NCI-H510A treated with DMSO at 0.1 percent for 48 hours (cell line): ENCODE measurements around the gene PCED1A.
"Not testable (repeated sequence)": the region's sequence is repeated elsewhere in the genome, so short reads cannot be mapped to it uniquely, and the experiment has no call there.

Source experiments
- DNase-seq: peaks from one replicate; lab custom pipeline; 2025; lab: John Stamatoyannopoulos, UW

Gene PCED1A

DNA sequence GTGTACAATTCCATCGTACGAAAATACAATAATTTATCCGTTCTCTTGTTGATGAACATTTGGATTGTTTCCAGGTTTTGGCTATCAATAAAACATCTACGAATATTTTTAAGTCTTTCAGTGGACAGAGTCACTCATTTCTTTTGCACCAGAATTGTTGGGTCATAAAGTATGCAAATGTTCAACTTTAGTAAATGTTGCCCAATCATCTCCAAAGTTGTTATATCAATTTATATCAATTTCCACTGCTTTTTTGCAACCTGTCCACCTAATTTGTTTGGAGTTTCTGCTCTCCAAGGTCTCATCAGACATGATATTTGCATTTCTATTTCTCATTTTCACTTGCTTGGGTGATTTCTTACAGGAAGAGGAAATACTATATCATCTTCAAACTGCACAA is 13.8 kb downstream of the PCED1A start:
- DNase-seq: no peak

DNA sequence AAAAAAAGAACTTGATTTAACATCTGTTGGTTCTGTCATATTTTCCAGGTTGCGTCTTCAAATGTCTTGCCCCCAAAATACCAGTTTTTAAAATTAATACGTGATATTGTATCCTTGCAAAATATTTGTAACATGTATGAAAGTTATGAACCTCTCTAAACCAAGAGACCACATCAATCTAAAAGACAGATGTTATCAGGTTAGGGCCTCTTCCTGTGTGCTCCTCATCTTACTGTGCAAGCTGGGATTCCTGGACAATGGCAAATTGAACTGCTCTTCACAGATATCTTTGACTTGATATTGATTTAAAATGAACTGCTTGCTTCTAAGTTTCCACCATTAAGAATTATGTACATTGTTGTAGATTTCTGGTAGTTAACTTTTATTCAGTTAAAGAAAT is 14.7 kb downstream of the PCED1A start:
- DNase-seq: no peak

DNA sequence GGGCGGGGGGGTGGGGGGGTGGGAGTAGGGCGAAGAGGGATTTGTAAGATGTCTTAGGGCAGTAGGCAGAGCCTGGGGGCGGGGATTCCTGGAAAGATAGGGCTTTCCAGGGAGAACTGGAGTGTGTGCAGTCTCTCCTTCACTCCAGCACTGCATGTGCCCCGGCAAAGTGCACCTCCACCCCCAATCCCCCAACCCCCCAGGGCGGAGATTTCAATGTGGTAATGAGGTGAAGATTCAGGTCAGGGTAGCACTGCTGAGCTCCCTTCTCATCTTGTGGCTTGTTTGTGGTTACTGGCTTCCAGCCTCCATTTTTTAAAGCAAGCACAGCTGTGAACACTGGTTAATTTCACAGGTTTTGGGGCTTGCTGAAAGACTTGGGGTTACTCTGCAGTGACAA is 18.4 kb downstream of the PCED1A start:
- no peak for DNase-seq

DNA sequence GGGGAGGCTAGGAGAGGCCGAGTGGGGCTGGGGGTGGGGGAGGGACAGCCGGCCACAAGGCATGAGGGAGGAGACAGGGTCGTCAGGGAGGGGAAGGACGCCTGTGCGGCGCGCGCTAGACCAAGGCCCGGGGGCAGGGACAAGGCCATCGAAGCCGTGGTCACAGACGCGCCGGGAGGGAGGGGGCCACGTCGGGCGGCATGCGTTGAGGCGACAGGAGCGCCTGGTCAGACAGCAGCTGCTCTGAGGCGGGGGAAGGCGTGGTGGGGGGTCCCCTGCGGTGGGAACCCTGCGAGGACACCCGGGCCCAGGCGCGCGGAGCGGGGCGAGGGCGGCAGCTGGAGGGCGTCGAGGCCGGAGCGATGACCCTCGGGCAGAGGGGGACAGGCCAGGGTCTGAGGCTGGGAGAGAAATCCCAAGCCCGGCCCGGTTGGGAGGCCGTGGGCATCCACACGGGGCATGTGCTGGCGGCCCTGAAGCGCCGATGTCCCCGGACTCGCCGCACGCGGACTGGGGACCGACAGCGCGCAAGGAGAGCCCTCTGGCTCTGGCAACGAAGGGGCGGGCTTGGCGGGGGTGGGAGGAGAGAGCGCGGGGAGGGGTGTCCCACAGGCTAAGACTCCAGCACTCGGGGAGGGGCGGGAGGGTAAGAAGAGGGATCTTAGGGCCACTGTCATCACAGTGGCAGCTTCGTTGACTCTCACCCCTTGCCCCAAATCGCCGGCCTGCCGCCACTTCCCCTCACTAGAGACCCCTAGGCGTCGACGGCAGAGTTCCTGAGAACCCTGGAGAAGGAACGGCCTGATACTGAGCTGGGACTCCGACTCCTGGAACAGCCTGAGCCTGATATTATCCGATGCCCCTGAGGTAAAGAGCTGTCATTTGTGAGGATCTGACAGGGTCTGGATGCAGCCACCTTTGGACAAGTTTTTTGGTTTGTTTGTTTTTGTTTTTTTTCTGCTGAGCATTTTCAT is 19.3 kb downstream of the PCED1A start:
- DNase-seq: no peak

DNA sequence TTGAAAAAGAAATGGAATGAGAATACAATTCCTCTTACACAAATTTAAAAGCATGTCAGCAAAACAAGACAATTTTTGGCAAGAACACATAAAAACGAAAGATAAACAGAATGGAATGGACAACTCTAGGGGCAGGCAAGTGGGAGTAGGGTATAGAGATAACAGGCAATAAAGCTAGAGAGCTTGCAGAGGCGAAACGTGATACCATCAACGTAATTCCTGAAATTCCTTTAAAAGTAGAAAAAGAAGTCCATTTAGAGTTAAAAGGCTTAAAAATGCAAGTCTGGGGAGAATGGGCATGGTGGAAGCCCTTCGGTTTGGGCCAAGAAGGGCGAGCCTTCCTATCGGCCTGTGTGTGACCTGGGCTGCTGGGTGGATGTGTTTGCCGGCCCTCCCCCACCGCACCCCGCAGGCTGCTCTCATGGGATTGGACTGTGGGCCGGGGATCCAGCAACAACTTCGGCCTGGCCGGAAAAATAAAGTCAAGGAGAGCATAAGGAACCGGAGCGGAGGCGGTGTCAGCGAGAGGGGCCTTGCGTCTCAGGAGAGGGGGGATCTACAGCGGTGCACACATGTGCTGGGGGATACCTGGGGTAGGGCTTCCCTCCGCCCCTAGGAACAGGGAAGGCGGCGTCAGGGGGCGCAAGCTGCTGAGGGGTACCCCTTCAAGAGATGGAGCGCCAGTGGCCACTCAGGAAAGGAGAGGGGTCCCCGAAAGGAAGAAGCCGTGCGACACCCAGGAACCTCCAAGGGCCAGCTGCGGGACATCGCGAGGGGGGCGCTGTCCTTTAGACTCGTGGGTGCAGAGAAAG is 20.2 kb downstream of the PCED1A start:
- no peak for DNase-seq

DNA sequence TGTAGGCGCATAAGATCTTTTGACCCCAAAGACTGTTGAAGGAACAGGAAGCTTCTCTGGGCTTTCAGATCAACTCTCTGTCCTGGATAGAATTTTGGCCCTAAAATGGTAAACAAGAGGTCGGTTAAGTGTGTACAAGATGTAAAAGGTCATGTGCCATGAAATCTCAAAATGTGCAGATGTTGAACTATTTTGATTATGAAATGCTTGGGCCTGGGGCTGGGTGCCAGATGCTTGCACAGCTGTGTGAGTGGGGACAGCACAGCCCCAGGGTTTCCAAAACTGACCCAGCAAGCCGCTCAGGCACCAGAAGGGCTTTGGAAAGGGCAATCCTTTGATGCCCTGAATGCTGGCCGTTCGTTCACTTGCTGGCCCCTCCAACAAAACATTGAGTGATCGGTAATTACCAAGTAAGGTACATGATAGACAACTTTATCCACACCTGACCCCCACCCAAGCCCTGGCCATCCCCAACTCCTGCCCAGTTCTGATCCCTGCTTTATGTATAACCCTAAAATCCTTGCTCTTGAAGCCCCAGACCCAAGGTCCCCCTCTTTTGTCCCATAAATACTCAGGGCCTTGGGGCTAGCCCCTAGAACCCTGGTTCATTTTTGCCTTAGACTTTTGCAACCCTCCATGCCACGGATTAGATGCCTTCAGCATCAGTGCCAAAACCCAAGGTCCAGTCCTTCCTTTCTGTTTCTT is 22.4 kb downstream of the PCED1A start:
- DNase-seq: no peak

DNA sequence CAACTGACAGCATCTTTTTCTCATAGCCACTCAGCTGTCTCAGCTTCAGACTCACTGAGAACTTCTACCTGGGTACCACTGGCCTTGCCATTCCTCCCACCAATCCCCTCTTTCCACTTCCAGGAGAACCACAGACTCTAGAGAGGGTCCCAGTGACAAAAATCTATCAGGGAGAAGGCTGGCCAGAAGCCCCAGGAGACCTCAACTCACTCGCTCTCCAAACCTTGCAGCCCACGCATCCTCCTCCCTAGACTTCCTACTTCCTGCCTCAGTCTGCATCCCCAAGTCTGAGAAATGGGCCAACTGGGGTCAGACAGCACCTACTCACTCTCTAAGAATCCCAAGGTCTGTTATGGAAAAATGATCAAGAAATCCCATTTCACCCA is 23.1 kb downstream of the PCED1A start:
- no peak for DNase-seq

DNA sequence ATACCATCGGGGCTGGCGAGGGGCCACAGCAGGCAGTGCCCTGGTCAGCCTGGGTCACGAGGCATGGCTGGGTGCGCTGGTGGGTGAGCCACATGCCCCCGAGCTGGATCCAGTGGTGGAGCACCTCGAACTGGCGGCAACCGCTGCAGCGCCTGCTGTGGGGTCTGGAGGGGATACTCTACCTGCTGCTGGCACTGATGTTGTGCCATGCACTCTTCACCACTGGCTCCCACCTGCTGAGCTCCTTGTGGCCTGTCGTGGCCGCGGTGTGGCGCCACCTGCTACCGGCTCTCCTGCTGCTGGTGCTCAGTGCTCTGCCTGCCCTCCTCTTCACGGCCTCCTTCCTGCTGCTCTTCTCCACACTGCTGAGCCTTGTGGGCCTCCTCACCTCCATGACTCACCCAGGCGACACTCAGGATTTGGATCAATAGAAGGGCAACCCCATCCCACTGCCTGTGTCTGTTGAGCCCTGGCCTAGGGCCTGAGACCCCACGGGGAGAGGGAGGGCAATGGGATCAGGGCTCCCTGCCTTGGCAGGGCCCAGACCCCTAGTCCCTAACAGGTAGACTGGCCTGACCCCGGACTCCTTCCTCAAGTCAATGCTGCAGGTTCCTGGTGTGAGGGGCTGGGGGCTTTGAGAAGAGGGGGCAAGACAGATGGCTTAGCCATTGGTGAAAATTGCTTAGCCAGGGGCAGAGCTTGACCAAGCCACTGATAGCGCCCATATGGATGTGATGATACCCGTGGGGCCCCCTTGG is 23.7 kb downstream of the PCED1A start:
- no peak for DNase-seq

DNA sequence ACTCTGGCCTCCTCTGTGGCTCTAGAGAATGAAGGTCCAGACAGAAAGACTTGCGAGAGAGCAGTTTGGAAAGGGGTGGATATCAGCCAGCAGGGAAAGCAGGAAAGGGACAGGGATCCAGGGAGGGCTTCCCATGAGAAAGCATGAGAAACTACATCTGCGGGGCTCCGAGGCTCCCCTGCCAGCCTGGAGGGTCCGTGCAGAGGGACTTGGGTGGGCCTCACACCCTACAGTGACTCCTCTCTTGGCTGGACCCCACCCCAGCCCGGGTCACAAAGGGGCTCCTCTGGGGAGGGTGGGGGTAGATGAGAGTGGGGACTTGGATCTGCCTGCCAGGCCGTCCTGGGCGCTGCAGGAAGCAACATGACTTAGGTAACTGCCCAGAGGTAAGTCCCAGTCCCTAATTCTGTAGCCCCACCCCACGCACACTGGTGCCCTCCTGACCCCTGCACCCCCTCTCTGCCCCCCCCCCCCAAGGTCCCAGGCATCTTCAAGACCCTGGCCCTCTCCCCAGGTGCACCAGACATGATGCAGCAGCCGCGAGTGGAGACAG is 24.3 kb downstream of the PCED1A start, which contains the start of gene TMEM239:
TSS of gene TMEM239 (plus strand) at position 335 of the 553 bp plus-strand sequence. CDS start at position 526, 191 bp downstream.
- DNase-seq: no peak

DNA sequence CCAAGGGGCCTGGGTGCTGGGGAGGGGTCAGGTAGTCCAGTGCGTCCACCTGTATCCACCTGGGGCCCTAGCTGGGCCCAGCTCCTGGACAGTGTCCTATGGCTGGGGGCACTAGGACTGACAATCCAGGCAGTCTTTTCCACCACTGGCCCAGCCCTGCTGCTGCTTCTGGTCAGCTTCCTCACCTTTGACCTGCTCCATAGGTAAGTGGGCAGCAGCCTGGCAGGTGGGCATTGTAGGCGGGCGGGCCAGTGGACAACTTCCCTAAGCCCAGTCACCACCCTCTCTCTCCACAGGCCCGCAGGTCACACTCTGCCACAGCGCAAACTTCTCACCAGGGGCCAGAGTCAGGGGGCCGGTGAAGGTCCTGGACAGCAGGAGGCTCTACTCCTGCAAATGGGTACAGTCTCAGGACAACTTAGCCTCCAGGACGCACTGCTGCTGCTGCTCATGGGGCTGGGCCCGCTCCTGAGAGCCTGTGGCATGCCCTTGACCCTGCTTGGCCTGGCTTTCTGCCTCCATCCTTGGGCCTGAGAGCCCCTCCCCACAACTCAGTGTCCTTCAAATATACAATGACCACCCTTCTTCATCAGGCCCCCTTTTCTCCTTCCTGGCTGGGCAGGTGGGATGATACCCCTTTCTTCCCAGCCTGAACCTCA is 25.1 kb downstream of the PCED1A start:
- DNase-seq: no peak

DNA sequence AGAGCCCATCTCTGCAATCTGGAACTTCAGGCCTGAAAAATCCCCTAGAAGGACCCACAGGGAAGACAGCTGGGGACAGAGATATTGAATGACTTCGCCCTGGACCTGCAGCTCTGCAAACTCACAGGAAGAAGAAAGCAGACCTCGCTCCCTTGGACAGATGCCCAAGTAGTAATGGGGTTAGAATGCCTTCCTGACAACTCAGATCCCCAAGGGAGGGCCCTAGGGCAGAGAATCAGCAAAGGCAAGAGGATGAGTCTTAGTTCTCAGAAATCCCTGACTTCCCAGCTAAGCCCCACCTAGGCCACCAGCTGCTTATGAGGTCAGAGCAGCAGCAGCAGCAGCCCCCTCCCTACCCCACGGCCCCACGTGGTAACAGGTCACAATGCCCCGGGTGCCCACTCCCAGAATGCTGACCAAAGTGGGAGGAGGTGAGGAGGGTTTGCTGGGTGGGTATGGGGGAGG is 25.8 kb downstream of the PCED1A start, which contains the start of gene C20orf141:
TSS of gene C20orf141 (plus strand) at position 401 of the 465 bp plus-strand sequence. CDS start 198 bp downstream, outside the sequence.
- no peak for DNase-seq

DNA sequence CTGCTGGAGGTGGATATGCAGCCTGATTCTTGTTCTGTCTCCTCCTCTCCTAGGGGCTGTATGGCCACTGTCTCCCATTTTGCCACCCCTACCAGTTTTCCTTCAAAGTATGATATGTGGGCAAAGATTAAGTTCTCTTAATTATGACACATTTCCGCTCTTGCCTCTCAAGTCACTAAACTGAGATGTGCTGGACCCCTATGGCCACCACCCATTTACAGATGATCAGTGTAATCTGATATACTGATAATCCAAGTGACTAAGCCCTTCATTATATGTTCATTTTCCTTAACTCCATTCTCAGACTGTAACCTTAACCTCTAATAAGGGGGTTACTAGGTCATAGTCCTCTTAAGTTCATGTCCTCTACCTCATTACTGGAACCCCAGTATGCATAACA is 26.4 kb downstream of the PCED1A start:
- no peak for DNase-seq

DNA sequence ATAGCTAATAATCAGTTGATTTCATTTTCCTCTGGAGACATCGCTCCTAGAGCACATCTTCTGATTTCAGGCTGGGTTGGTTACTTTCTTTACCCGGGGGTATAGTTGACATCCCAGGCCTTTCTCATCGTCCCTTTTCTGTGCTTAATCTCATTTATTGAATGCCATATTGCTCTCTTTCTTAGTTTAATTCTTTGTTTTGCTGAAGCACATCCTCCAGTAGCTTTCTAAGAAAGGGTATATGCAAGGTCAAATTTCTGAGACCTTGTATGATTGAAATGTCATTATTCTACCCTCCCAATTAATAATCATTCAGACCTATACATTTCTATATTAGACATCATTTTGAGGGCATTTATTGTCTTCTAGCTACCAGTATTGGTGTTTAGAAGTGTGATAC is 28.3 kb downstream of the PCED1A start:
- no peak for DNase-seq

DNA sequence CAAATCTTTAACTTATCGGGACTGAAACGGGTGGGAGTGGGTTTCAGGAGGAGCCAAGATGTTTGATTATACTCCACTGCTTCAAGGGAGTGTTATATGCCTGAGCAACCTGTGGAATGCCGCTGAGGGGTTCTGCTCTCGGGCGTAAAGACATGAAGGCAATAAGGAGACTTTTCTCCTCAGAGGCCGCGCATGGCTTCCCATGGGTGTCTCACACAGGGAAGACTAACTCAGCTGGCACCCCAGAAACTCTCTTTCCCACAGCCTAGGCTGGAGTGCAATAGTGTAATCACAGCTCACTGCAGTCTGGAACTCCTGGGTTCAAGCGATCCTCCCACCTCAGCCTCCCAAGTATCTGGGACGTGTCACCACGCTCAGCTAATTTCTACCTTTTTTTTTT is 30.8 kb downstream of the PCED1A start:
- DNase-seq: no peak

DNA sequence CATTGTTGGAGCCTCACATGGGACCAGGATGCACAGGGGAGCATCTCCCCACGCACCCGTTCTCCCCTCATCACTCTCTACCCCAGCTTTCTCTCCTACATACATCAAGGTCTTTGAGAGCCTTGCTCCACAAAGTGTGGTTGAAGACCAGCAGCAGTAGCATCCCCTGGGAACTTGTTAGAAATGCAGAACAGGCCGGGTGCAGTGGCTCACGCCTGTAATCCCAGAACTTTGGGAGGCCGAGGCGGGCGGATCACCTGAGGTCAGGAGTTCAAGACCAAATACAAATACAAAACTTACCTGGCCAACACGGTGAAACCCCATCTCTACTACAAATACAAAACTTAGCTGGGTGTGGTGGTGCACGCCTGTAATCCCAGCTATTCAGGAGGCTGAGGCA is 32.5 kb downstream of the PCED1A start:
- not testable (repeated sequence) for DNase-seq

DNA sequence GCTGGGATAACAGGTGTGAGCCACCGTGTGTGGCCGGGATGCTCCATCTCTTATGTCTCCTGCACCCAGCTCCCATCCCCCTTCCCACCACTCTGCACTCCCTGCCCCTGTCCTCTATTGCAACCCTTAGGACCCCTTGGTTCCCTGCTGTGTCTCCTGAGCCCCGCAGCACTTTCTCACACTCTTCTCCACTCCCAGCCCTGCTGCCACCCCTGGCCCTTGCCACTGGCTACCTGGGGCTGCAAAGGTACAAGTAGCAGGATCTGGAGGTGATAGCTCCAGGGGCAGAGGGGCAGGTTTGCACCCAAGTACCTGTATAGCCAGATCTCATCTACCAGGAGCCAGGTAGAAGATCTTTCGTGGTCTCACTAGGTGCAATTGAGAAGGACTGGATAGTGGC is 33.4 kb downstream of the PCED1A start:
- no peak for DNase-seq

DNA sequence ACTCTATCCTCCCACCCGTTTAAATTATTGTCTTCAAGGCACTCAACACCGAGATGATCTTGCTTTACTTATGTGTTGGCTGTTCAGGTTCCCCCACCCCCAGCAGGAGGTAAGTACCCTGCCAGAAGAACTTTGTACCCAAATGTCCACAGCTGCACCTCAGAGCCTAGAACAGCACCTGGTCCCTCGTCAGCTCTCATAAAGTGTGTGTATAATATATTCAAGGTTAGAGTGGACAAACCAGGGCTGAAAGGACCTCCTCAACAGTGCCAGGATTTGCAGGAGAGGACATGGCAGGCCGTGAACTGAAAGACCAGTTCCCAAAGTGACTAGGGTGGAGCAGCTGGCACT is 34.1 kb downstream of the PCED1A start:
- no peak for DNase-seq

DNA sequence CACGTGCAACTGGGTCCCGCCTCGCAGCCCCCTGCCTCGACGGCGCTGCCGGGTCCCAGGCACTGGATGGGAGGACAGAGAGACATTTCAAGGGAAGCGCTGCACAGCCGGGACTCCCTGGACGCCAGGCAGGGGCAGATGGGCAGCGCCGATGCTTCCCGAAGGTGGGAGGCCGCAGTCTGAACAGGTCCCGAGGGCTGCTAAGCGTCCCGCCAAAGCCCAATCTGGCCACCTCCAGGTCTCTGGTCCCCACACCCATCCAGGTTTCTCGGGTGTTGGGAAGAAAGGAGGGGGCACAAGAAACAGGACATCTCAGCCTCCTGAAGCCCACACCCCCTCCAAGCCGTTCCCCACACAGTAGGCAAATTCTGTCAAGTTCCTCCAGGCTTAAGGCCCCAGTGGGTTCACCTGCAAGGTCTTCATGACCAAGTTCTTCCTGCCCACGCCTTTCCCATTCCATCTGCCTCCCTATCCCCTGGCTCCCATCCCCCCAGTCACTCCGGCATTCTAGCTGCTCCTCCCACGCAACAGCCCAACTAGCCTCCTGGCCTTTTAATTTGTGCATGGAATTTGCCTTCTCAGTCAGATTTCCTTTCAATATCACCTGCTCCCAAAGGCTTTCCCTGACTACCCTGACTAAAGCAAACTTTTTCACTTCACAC is 34.6 kb downstream of the PCED1A start:
- no peak for DNase-seq

DNA sequence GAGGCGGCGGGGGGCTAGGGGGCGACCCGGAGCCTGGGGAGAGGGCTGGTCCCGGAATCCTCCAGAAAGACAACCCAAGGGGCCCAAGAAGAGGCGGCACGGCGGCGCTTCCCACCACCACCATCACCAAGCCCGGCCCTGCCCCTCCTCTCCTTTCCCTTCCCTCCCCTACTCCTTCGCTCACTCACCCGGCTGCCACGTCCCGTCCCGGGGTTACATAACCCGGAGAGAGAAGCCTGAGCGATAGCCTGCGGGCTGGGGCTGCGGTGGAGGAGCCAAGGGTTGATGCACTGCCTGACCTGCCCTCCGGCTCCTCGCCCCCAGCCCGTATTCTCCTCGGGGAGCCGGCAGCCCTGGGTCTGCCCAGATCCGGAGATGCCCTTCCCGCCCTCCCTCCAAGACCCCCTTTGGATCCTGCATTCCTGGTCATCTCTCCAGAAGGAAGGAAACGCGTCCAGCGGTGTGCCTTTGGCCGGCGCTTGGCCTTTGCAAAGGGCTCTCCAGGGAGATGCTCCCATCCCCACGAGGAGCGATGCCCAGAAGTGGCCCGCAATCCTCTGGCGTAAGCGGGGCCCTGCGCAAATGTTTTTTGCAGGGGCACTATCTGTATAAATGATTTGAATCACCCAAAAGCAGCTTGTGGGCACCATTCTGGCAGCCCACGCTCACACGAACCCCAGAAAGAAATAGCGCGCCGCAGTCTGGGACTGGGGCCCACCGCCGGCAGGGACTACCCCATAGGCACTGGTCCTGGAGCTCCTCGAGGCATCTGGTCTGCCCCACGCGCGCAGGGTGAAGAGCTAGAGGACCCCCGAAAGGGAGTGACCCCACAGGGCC is 35.4 kb downstream of the PCED1A start:
- no peak for DNase-seq
